ENCODE data around the gene AIP. TPM values are rescaled to one million over a fixed set of nuclear protein-coding genes. Genes with fewer than 3 reads are reported as not detected.

Gene AIP
- total and polyA plus RNA-seq, 2 donors from 2014 or later: 61.5 to 135 TPM

GRCh38 chr11:67503119-67504004 lies 20.5 kb downstream of the AIP start:
- Histone ChIP-seq H3K9ac (ENCODE audit: low read length in 3 of 3) (no peak overlapping the region), H3K27ac (ENCODE audit: low read depth in 2 of 2, low read length in 2 of 2) (no peak overlapping the region)
- intact Hi-C loops (cut with DNase I): no loop called here

GRCh38 chr11:67504005-67504949 lies 21.5 kb downstream of the AIP start:
- DNase-seq (peak; percentile 33 to 83 (median 71)), FAIRE-seq (no peak)
- H3K27ac ChIP-seq (ENCODE audit: low read depth in 2 of 2, low read length in 2 of 2): peak overlapping the region; percentile 97 to 98
- H3K36me3 ChIP-seq (ENCODE audit: control insufficient read depth in 2 of 3, insufficient read depth in 3 of 3, low read length in 3 of 3): peaks cover 0 to 15% (median 8%) of the 10 kb centered on the region in 3 donors
- intact Hi-C loops (cut with DNase I): no loop called here
- peak overlapping the region; percentile 41 to 78 (median 75) for H3K4me3 ChIP-seq (ENCODE audit: low read length in 3 of 3)
- no peaks in the 10 kb centered on the region for H3K27me3 ChIP-seq (ENCODE audit: control insufficient read depth, insufficient read depth, low read length)
- peak overlapping the region; percentile 6 to 77 (median 22) for H3K9ac ChIP-seq (ENCODE audit: low read length in 3 of 3)
- H3K9me3 ChIP-seq (ENCODE audit: control insufficient read depth in 2 of 3, insufficient read depth in 1 of 3, low read length in 3 of 3): no peaks in the 10 kb centered on the region
- no peak for TF ChIP-seq CTCF (IDR thresholded peaks at IDR 0.05; ENCODE audit: borderline replicate concordance, extremely low read depth, insufficient read depth)
- peaks cover 0 to 31% (median 21%) of the 10 kb centered on the region in 3 donors for H3K4me1 ChIP-seq (ENCODE audit: control insufficient read depth in 2 of 3, insufficient read depth in 2 of 3, low read depth in 1 of 3, low read length in 3 of 3)

More at GRCh38 chr11:67503119-67504004, 20.5 kb downstream of the AIP start:
- peak in 1 of 5 donors; percentile 79 for DNase-seq
- peaks cover 0 to 15% (median 8%) of the 10 kb centered on the region in 3 donors for H3K36me3 ChIP-seq (ENCODE audit: control insufficient read depth in 2 of 3, insufficient read depth in 3 of 3, low read length in 3 of 3)
- peaks cover 0 to 27% (median 21%) of the 10 kb centered on the region in 3 donors for H3K4me1 ChIP-seq (ENCODE audit: control insufficient read depth in 2 of 3, insufficient read depth in 2 of 3, low read depth in 1 of 3, low read length in 3 of 3)
- FAIRE-seq: no peak
- TF ChIP-seq CTCF (IDR thresholded peaks at IDR 0.05; ENCODE audit: borderline replicate concordance, extremely low read depth, insufficient read depth): no peak
- peak overlapping the region in 2 of 3 donors; percentile 6 to 39 for H3K4me3 ChIP-seq (ENCODE audit: low read length in 3 of 3)
- no peaks in the 10 kb centered on the region for H3K9me3 ChIP-seq (ENCODE audit: control insufficient read depth in 2 of 3, insufficient read depth in 1 of 3, low read length in 3 of 3)
- no peaks in the 10 kb centered on the region for H3K27me3 ChIP-seq (ENCODE audit: control insufficient read depth, insufficient read depth, low read length)

DNA sequence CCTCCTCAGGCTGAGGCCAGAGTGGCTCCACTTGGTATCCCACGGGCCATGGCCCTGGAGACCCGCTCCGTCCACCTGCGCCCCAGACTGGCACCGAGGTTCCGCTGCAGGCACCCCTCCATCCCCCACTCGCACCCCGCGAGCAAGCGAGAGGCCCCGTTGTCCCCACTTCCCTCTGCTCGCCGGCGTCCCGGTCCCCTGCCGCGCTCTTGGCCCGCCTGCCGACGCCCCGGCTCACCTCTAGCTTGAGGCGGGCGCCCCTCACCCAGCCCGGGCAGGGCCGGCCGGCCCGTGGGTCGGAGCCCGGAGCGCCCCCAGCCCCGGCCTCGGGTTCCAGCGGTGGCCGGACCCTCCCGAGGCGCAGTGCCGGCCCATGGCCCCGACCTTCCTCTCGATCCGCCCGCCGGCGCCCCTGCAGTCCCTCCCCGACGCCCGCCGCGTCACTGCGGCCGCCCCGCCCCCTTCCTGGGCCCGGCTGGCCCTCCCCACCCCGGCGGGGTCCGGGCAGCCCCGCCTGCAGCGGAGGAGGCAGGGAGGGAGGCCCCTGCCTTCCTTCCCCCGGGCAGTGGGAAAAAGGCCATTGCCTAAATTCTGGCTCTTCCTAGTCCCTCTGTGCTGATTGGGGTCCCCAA lies 22.2 kb downstream of the AIP start, which contains the start of gene PITPNM1:
Gene PITPNM1, minus strand, starts transcription at position 414 of the 632 bp plus-strand sequence. CDS start 1,183 bp downstream, outside the sequence.
- H3K27ac ChIP-seq (ENCODE audit: low read depth in 2 of 2, low read length in 2 of 2): peak within 1 kb of the TSS; percentile 97 to 98
- peaks cover 0 to 15% (median 8%) of the 10 kb centered on the region in 3 donors for H3K36me3 ChIP-seq (ENCODE audit: control insufficient read depth in 2 of 3, insufficient read depth in 3 of 3, low read length in 3 of 3)
- FAIRE-seq: no peak
- peak within 1 kb of the TSS; percentile 41 to 78 (median 75) for H3K4me3 ChIP-seq (ENCODE audit: low read length in 3 of 3)
- H3K27me3 ChIP-seq (ENCODE audit: control insufficient read depth, insufficient read depth, low read length): no peaks in the 10 kb centered on the region
- no peaks in the 10 kb centered on the region for H3K9me3 ChIP-seq (ENCODE audit: control insufficient read depth in 2 of 3, insufficient read depth in 1 of 3, low read length in 3 of 3)
- TF ChIP-seq CTCF (IDR thresholded peaks at IDR 0.05; ENCODE audit: borderline replicate concordance, extremely low read depth, insufficient read depth): no peak
- H3K4me1 ChIP-seq (ENCODE audit: control insufficient read depth in 2 of 3, insufficient read depth in 2 of 3, low read depth in 1 of 3, low read length in 3 of 3): peaks cover 0 to 31% (median 21%) of the 10 kb centered on the region in 3 donors
- intact Hi-C loops (cut with DNase I): no loop called here
- DNase-seq: peak; percentile 67 to 94 (median 83)
- peak within 1 kb of the TSS; percentile 6 to 87 (median 22) for H3K9ac ChIP-seq (ENCODE audit: low read length in 3 of 3)

Measured in kidney (tissue), 14 donors.